ENCODE data around the gene PACRG. TPM values are rescaled to one million over a fixed set of nuclear protein-coding genes. Genes with fewer than 3 reads are reported as not detected.

The PACRG gene
- total and polyA plus RNA-seq, 2 of the 4 experiments (the other 2 are of a cell fraction): not detected

DNA sequence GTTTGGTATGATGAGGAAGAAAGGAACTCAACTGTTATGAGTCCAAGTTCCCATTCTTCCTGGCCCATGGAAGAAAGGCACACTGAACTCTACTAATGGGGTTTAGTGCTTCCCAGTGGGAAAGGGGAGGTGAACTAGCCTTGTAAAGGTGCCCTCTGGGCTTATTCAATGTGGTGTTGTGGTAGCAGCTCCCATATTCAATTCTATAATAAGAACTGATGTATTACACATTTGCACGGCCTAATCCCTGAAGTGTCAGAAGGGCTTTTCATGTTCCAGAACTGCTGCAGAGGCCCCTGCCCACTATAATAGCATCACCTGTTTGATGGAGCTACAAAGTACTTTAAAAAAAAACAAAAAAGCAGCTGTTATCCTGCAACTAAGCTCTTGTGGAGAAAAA is 17.4 kb upstream of the PACRG start:
- TF ChIP-seq RAD21 (IDR thresholded peaks at IDR 0.05; ENCODE audit: low read length) (no peak), MAZ (IDR thresholded peaks at IDR 0.05; ENCODE audit: borderline replicate concordance, low read depth, low read length) (no peak), MXI1 (IDR thresholded peaks at IDR 0.05; ENCODE audit: borderline replicate concordance, low read depth, low read length) (no peak)
- ChIA-PET POLR2A (ENCODE audit: unreplicated experiment) (no interaction called here), CTCF (no interaction called here)
- H3K14ac ChIP-seq (replicated peaks; ENCODE audit: low read depth, low read length): no peak overlapping the region
- H2BK20ac ChIP-seq (ENCODE audit: low read depth, low read length): no peak overlapping the region
- H3K4me3 ChIP-seq (ENCODE audit: insufficient read depth, low read depth, low read length): no peak overlapping the region
- no peak overlapping the region for H3K4ac ChIP-seq (ENCODE audit: low read depth, low read length)
- DNase-seq (no peak), ATAC-seq (ENCODE audit: low read depth) (no peak)
- H3K18ac ChIP-seq (ENCODE audit: low read depth, low read length): no peak overlapping the region
- no peak overlapping the region for H4K91ac ChIP-seq (ENCODE audit: insufficient read depth, low read depth, low read length)
- no peak overlapping the region for H2AK5ac ChIP-seq (ENCODE audit: low read depth, low read length)
- H3K79me1 ChIP-seq (ENCODE audit: low read depth in 1 of 2, low read length in 2 of 2): no peaks in the 10 kb centered on the region
- H3K9me1 ChIP-seq (ENCODE audit: insufficient read depth, low read length): no peaks in the 10 kb centered on the region
- WGBS, 2 experiments (ENCODE audit: extremely low coverage in 2 of 2, insufficient read length in 1 of 2): no CpG with 5 or more reads among the region's 1 CpG
- no peak overlapping the region for H3K9ac ChIP-seq (ENCODE audit: low read depth, low read length)
- intact Hi-C loops (cut with micrococcal nuclease) (no loop called here), dilution Hi-C loops (cut with HindIII; ENCODE audit: low sequenced_read_pairs, unreplicated experiment) (no loop called here), in situ Hi-C loops (cut with MboI; ENCODE audit: low sequenced_read_pairs) (no loop called here)
- H3K4me1 ChIP-seq (ENCODE audit: control insufficient read depth, insufficient read depth, low read length): no peaks in the 10 kb centered on the region
- H3K56ac ChIP-seq (ENCODE audit: extremely low read depth, insufficient read depth, low read length): no peak overlapping the region
- H3K23ac ChIP-seq (ENCODE audit: low read depth, low read length): no peak overlapping the region
- BruUV-seq (replicated peaks): no TSS peak
- no peaks in the 10 kb centered on the region for H3K9me3 ChIP-seq (ENCODE audit: control insufficient read depth, insufficient read depth, low read length)
- H2BK5ac ChIP-seq (ENCODE audit: low read depth, low read length, poor library complexity, severe bottlenecking): no peak overlapping the region
- no peaks in the 10 kb centered on the region for H3K27me3 ChIP-seq (ENCODE audit: control insufficient read depth, insufficient read depth, low read length)
- no peaks in the 10 kb centered on the region for H3K36me3 ChIP-seq (ENCODE audit: control insufficient read depth, insufficient read depth, low read length)
- H2BK15ac ChIP-seq (ENCODE audit: low read depth, low read length): no peak overlapping the region
- no peak overlapping the region for H4K8ac ChIP-seq (ENCODE audit: low read depth in 2 of 2, low read length in 2 of 2)
- no peak overlapping the region for H4K5ac ChIP-seq (ENCODE audit: low read depth, low read length)
- no peak overlapping the region for H2AK9ac ChIP-seq (replicated peaks; ENCODE audit: low read depth, low read length, poor library complexity)
- H2AFZ ChIP-seq (replicated peaks; ENCODE audit: low read length, poor library complexity): no peak overlapping the region
- no peak overlapping the region for H3K4me2 ChIP-seq (ENCODE audit: low read depth, low read length)
- H4K20me1 ChIP-seq (ENCODE audit: insufficient read depth, low read length): no peaks in the 10 kb centered on the region
- H3K27ac ChIP-seq (ENCODE audit: insufficient read depth, low read length): no peak overlapping the region
- no peak overlapping the region for H2BK120ac ChIP-seq (ENCODE audit: low read depth, low read length)
